ENCODE results near the gene ACER2.

ACER2 gene

GRCh38 chr9:19456426-19456825, 47.6 kb downstream of the ACER2 start:
- DNase-seq (ENCODE audit: low spot score): no peak

GRCh38 chr9:19456996-19457692, 48.3 kb downstream of the ACER2 start:
- DNase-seq (ENCODE audit: low spot score): peak; percentile 83

DNA sequence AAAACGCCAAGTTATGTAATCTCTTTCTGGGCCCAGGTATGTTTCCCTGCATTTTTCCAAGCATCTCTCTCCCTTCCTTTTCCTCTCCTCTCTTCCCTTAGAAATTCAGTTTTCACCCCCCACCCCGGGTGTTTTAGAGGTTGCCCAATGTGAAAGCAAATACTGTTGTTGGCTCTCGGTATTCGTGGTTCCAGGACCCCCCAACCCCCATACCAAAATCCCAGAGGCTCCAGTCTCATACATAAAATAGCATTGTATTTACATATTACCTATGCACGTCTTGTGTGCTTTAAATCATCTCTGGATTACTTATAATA, 48.8 kb downstream of the ACER2 start:
- DNase-seq (ENCODE audit: low spot score): no peak

- no peak for DNase-seq (ENCODE audit: low spot score)
Observed at GRCh38 chr9:19460243-19460642, 51.4 kb downstream of the ACER2 start.

GRCh38 chr9:19461135-19461534, 52.3 kb downstream of the ACER2 start:
- DNase-seq (ENCODE audit: low spot score): no peak

- DNase-seq (ENCODE audit: low spot score): no peak
Observed at GRCh38 chr9:19464061-19464763, 55.4 kb downstream of the ACER2 start.

GRCh38 chr9:19464764-19465585, 56.2 kb downstream of the ACER2 start:
- peak; percentile 98 for DNase-seq (ENCODE audit: low spot score)

GRCh38 chr9:19465586-19466279, 56.9 kb downstream of the ACER2 start:
- no peak for DNase-seq (ENCODE audit: low spot score)

GRCh38 chr9:19466280-19466639, 57.5 kb downstream of the ACER2 start:
- no peak for DNase-seq (ENCODE audit: low spot score)

DNA sequence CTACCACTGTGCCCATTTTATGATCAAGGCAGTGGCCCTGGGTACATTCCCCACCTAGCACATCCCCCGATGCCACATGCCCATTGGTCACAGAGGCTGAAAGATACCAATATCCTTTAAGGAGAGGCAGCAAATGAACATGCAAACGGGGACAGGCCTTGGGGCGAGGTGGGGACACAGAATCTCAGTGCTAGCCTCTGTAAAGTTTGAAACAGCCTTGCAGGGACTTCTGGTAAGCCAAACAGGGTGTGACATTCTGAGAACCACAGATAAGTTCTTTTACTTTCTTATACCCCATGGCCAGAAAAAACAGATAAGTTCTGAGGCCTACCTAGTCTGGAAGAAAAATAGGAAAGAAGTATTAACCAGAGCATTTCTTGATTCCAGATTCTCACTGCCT, 60.5 kb downstream of the ACER2 start:
- DNase-seq (ENCODE audit: low spot score): no peak

- DNase-seq (ENCODE audit: low spot score): no peak
Observed at GRCh38 chr9:19470567-19470966, 61.8 kb downstream of the ACER2 start.

DNA sequence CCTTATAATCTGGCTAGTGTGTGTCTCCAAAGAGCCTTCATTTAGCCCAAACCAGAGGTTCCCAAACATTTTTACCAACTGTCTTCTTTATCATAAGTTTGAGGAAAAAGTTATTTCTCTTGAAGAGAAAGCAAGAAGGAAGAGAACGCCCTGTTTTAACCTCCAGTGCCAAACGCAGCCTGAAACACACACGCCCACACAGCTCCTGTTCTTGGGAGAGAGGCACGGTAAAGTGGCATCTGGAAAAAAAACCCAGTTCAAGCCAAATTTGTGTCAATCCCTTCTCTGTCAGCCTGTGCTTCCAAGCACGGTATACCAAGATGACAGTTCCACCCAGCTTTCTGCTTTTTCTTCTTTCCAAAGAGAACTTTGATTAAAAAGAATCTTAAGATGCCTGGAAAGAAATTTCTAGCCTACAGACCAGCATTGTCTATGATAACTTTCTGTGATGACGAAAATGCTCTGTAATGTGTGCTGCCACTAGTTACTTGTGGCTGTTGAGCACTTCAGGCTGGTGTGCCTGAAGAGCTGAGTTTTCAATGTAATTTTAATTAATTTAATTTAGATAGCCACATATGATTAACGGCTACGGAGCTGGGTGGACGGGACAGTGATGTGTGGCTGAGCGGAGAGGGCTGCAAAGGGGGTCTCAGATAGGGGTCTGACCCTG, 62.3 kb downstream of the ACER2 start:
- DNase-seq (ENCODE audit: low spot score): no peak

DNA sequence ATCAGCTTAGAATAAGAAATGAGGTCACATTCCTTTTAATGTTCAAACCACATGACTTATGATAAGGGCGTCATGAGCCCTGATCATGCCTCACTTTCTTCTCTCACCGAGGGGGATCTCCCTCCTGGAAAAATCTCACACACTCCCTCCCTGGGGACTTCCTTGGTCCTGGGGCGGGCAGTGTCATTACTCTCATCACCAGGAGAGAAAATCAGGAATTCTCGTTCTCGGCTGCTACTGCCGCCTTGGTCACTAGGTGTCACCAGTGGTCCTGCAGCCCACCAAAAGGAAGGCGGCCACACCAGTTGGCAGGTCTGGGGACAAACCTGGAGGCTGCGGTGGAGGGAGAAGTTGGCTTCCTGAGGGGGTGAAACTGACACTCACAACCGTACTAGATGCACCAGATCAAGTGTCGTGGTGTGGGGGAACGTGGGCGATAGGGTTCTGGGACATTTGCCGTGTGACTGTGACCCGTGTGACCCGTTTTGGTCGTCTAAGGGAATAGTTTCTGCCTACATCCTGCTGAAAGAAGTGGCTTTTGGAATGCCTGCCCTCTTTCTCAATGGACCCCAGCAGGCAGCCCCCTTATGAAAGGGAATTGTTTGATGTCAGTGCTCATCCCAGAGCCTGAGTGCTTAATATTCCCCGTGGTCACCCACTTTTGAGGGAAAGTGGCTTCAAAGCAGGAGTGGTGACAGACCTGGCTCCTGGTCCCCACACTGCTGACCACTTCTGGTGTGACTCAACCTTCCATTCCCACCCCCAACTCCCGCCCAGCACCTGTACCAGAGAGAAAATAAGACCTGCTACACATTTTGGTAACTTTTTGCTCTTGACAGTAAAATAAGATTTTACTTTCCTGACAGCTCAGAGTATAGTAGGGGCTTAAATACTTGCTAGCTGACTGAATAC, 63.2 kb downstream of the ACER2 start:
- peak; percentile 82 for DNase-seq (ENCODE audit: low spot score)

DNA sequence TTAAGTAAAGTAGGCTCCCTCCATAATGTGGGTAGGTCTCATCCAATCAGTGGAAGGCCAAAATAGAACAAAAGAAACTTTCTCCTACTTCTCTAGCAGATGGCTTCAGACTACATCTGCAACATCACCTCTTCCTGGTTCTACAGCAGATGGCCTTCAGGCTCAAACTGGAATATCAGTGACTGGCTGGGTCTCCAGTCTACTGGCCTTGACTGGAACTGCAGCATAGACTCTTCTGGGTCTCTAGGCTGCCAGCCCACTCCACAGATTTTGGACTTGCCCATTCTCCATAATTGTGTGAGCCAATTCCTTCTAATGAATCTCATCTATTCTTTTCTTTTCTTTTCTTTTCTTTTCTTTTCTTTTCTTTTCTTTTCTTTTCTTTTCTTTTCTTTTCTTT, 64.8 kb downstream of the ACER2 start:
- DNase-seq (ENCODE audit: low spot score): no peak

DNA sequence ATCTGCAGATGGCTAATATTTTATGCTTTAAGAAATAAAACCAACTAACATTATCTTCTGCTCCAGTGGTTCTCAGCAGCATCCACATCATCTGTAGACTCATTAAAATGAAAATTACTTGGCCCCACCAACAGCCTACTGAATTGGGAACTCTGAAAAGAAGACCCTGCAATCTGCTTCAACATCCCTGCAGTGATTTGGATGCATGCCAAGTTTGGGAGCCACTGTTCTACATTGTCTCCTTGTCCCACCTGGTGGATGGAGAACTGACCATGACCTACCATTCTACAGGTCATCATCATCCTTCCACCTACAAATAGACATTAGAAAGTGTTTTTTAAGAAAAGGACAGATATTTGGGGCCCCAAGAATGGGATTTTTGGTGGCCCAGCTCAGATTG, 71.1 kb downstream of the ACER2 start:
- DNase-seq (ENCODE audit: low spot score): no peak

DNA sequence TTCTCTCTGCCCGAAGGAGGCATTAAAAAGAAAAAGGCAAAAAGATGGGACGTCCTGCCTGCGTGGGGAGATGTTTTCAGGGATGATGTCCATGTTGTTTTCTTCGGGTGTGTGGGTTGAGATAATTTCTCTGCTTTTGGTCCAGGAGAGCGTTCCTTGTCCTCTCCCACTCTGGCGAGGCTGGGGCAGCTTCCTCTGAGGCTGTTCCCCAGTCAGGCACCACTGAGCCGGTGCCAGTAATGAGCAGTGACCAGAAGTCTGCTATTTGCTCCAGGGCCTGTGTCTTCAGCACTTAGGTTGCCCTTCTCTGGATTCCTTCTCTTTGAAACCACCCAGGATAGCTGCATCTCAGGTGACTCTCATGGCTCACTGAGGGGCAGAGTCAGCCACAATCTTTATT, 71.5 kb downstream of the ACER2 start:
- no peak for DNase-seq (ENCODE audit: low spot score)

DNA sequence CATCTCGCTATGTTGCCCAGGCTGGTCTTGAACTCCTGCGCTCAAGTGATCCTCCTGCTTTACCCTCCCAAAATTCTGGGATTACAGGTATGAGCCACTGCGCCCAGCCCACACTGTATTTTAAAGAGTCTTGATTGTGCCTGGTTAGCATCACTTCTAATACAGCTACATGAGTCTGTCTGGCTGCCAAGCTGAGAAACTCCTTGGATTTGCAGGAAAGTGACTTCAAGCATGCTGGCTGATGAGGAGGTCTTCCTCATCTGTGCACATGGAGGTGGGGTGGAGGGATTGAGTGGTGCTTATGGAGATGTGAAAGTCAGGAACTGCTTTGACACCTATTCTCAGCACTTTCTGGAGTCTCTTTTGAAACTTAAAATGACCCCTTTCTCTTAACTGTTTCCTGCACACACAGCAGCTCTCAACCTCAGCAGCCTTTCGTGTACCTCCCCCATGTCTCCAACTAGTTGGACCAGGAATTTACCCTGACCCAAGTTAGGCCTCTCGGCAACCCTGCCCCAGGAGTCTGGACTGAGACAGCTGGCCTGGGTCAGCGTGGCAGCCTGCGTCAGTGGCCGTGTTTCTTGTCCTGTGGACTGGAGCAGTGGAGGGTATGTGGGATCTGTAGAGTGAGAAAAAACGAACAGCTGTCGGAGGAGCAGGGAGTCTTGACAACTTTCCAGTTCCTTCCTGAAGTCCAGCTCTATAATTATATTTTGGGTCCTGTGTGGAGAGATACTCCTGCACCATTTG, 72.5 kb downstream of the ACER2 start:
- DNase-seq (ENCODE audit: low spot score): no peak

GRCh38 chr9:19481971-19482404, 73.2 kb downstream of the ACER2 start:
- no peak for DNase-seq (ENCODE audit: low spot score)

- no peak for DNase-seq (ENCODE audit: low spot score)
Observed at GRCh38 chr9:19484699-19485098, 75.9 kb downstream of the ACER2 start.

DNA sequence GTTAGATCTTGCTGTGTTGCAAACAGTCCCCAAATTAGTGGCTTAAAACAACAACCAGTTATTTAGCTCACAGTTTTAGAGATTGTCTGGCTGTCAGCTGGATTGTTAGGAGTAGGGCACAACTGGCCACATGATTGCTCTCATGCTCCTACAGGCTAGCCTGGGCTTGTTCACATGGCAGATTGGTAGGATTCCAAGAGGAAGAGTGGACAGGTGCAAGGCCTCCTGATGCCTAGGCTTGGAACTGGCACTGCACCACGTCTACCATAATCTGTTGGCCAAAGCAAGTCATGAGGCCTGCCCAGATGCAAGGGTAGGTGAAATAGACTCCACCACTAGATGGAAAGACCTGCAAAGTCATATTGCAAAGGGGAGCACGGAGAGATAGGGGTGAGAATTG, 76.4 kb downstream of the ACER2 start:
- no peak for DNase-seq (ENCODE audit: low spot score)

Data from iPS-NIHi11 (cell line).